Measurements from ENCODE around the gene TNFRSF19.
A peak's percentile ranks its signal among the peaks of the same experiment; 100 is the strongest.
"Not testable (repeated sequence)": the region's sequence is repeated elsewhere in the genome, so short reads cannot be mapped to it uniquely, and the experiment has no call there.

Gene TNFRSF19

GRCh38 chr13:23570921-23571315 lies 706 bp downstream of the TNFRSF19 start:
- DNase-seq (ENCODE audit: low spot score) = no peak

GRCh38 chr13:23571431-23571830 lies 1.2 kb downstream of the TNFRSF19 start:
- DNase-seq (ENCODE audit: low spot score) = no peak

GRCh38 chr13:23572836-23573235 lies 2.6 kb downstream of the TNFRSF19 start:
- DNase-seq (ENCODE audit: low spot score) = no peak

- no peak for DNase-seq (ENCODE audit: low spot score)
Observed at GRCh38 chr13:23574421-23575145, 4.4 kb downstream of the TNFRSF19 start.

GRCh38 chr13:23575632-23576031 lies 5.4 kb downstream of the TNFRSF19 start:
- no peak for DNase-seq (ENCODE audit: low spot score)

- peak; percentile 60 for DNase-seq (ENCODE audit: low spot score)
Observed at GRCh38 chr13:23578411-23579071, 8.3 kb downstream of the TNFRSF19 start.

- peak; percentile 87 for DNase-seq (ENCODE audit: low spot score)
Observed at GRCh38 chr13:23579072-23579895, 9.1 kb downstream of the TNFRSF19 start.

- no peak for DNase-seq (ENCODE audit: low spot score)
Observed at GRCh38 chr13:23579896-23580683, 9.9 kb downstream of the TNFRSF19 start.

GRCh38 chr13:23580684-23581060 lies 10.5 kb downstream of the TNFRSF19 start:
- DNase-seq (ENCODE audit: low spot score) = no peak

- DNase-seq (ENCODE audit: low spot score) = no peak
Observed at GRCh38 chr13:23583491-23583890, 13.3 kb downstream of the TNFRSF19 start.

- no peak for DNase-seq (ENCODE audit: low spot score)
Observed at GRCh38 chr13:23584275-23584674, 14.1 kb downstream of the TNFRSF19 start.

- DNase-seq (ENCODE audit: low spot score) = peak; percentile 16
Observed at GRCh38 chr13:23586336-23586735, 16.1 kb downstream of the TNFRSF19 start.

- no peak for DNase-seq (ENCODE audit: low spot score)
Observed at GRCh38 chr13:23588666-23589065, 18.5 kb downstream of the TNFRSF19 start.

GRCh38 chr13:23592596-23592995 lies 22.4 kb downstream of the TNFRSF19 start:
- no peak for DNase-seq (ENCODE audit: low spot score)

GRCh38 chr13:23593148-23593547 lies 22.9 kb downstream of the TNFRSF19 start:
- no peak for DNase-seq (ENCODE audit: low spot score)

GRCh38 chr13:23594290-23594689 lies 24.1 kb downstream of the TNFRSF19 start:
- not testable (repeated sequence) for DNase-seq (ENCODE audit: low spot score)

GRCh38 chr13:23598369-23598768 lies 28.2 kb downstream of the TNFRSF19 start:
- DNase-seq (ENCODE audit: low spot score) = no peak

- no peak for DNase-seq (ENCODE audit: low spot score)
Observed at GRCh38 chr13:23599083-23599925, 29.1 kb downstream of the TNFRSF19 start.

GRCh38 chr13:23600100-23600499 lies 29.9 kb downstream of the TNFRSF19 start:
- DNase-seq (ENCODE audit: low spot score) = no peak

- no peak for DNase-seq (ENCODE audit: low spot score)
Observed at GRCh38 chr13:23600534-23600933, 30.3 kb downstream of the TNFRSF19 start.

GRCh38 chr13:23605831-23606230 lies 35.6 kb downstream of the TNFRSF19 start:
- no peak for DNase-seq (ENCODE audit: low spot score)
